HG03097 (cell line): ENCODE results near the gene RNF157.
"Not testable (repeated sequence)": the region's sequence is repeated elsewhere in the genome, so short reads cannot be mapped to it uniquely, and the experiment has no call there.

Experiments used
- ATAC-seq: cut with Tn5 transposase; IDR thresholded peaks from one replicate; pipeline ENCODE4 v1.9.1; 2021; ENCODE audit not compliant: unreplicated experiment, low FRiP score

The RNF157 gene

GRCh38 chr17:76270770-76271668 lies 30.7 kb upstream of the RNF157 start:
- no peak for ATAC-seq

GRCh38 chr17:76270127-76270592 lies 29.9 kb upstream of the RNF157 start:
- ATAC-seq: no peak

GRCh38 chr17:76268991-76269981 lies 29.0 kb upstream of the RNF157 start:
- no peak for ATAC-seq

- no peak for ATAC-seq
Observed at GRCh38 chr17:76268015-76268749, 27.9 kb upstream of the RNF157 start.

GRCh38 chr17:76267581-76268001 lies 27.3 kb upstream of the RNF157 start:
- ATAC-seq: not testable (repeated sequence)

GRCh38 chr17:76267051-76267576 lies 26.8 kb upstream of the RNF157 start:
- no peak for ATAC-seq

- no peak for ATAC-seq
Observed at GRCh38 chr17:76266244-76266938, 26.1 kb upstream of the RNF157 start.

GRCh38 chr17:76265624-76266243 lies 25.4 kb upstream of the RNF157 start:
- no peak for ATAC-seq

- ATAC-seq: peak; percentile 63
Observed at GRCh38 chr17:76264755-76265623, 24.7 kb upstream of the RNF157 start, which contains the start of gene UBALD2. Gene UBALD2 (plus strand): TSS chr17:76265348. CDS start chr17:76265506, 158 bp downstream.

GRCh38 chr17:76264425-76264754 lies 24.1 kb upstream of the RNF157 start:
- ATAC-seq: no peak

- no peak for ATAC-seq
Observed at GRCh38 chr17:76263896-76264295, 23.6 kb upstream of the RNF157 start.

- no peak for ATAC-seq
Observed at GRCh38 chr17:76262732-76263344, 22.5 kb upstream of the RNF157 start.

GRCh38 chr17:76261421-76262215 lies 21.3 kb upstream of the RNF157 start:
- no peak for ATAC-seq

- ATAC-seq: no peak
Observed at GRCh38 chr17:76260669-76261068, 20.4 kb upstream of the RNF157 start.

- ATAC-seq: no peak
Observed at GRCh38 chr17:76260220-76260619, 19.9 kb upstream of the RNF157 start.

- not testable (repeated sequence) for ATAC-seq
Observed at GRCh38 chr17:76256430-76257050, 16.2 kb upstream of the RNF157 start.
